GM19467 (cell line): ENCODE measurements around the gene ADCY5.

Experiments used
- ATAC-seq: cut with Tn5 transposase; IDR thresholded peaks from one replicate; pipeline ENCODE4 v1.9.1; 2021; ENCODE audit warnings: mild to moderate bottlenecking, moderate library complexity; ENCODE audit not compliant: unreplicated experiment

Gene ADCY5

DNA sequence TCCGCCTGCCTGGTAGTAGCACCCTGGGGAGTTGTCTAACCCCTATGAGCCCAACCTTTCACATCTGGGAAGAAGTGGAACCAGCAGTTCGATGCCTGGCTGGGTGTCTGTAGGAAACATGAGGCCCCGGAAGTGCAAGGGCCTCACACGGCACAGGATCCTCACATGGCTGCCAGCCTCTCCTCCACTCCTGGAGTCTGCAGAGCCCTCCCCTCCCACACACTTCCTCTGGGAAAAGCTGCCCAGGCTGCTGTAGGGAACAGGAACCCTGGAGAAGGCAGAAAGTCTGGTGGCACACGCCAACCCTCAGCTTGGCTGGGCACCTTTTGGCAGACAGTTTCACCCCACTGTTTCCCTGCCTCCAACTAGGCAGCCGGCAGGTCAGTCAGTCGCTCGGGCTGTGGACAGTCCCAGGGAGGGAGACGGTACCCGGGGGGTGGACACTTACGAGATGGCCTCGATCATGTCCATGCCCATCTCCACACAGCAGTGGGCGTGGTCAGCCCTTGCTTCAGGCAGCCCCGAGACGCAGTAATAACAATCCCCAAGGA lies 118.4 kb downstream of the ADCY5 start:
- ATAC-seq, result no peak

GRCh38 chr3:123329636-123330340 lies 119.1 kb downstream of the ADCY5 start:
- no peak for ATAC-seq

- ATAC-seq, result peak; percentile 67
Measured at GRCh38 chr3:123328851-123329635, 119.8 kb downstream of the ADCY5 start.

- ATAC-seq, result no peak
Measured at GRCh38 chr3:123327956-123328850, 120.7 kb downstream of the ADCY5 start.

DNA sequence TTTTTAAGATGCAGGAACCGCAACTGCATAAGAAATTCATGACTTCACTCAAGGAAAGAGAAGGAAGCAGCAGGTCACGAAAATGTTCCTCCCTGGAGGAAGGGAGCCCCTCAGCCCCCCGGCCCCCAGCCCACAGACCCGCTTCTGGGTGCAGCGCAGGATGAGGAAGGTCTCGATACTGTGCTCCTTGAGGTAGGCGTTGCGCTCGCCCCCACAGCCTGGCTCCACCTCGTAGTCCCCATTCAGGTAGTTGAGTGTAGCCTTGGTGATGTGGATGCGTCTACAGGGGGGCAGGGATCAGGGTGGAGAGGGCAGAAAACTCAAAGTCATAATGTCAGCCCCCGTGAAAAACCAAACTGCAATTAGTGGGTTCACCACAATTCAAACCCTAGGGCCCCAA lies 121.4 kb downstream of the ADCY5 start:
- ATAC-seq, result no peak

DNA sequence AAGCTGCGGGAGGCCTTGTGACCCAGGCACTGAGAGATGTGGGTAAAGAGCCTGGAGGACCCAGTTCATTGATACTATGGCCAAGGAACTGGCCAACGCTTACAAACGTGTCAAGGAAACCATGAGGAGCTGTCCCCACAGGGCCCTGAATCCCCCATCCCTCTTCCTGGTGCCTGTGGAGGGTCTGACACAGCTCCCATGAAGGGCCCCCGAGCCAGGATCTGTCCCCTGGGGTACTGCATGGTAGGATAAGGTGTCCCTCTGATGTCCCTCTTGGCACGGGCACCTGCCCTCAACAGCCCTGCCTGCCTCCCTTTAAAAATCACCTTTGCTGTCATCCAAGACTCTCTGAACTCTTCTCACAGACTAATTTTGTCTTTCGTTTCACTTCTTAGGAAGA lies 122.4 kb downstream of the ADCY5 start:
- ATAC-seq, result no peak

GRCh38 chr3:123325766-123326256 lies 123.1 kb downstream of the ADCY5 start:
- ATAC-seq, result no peak

DNA sequence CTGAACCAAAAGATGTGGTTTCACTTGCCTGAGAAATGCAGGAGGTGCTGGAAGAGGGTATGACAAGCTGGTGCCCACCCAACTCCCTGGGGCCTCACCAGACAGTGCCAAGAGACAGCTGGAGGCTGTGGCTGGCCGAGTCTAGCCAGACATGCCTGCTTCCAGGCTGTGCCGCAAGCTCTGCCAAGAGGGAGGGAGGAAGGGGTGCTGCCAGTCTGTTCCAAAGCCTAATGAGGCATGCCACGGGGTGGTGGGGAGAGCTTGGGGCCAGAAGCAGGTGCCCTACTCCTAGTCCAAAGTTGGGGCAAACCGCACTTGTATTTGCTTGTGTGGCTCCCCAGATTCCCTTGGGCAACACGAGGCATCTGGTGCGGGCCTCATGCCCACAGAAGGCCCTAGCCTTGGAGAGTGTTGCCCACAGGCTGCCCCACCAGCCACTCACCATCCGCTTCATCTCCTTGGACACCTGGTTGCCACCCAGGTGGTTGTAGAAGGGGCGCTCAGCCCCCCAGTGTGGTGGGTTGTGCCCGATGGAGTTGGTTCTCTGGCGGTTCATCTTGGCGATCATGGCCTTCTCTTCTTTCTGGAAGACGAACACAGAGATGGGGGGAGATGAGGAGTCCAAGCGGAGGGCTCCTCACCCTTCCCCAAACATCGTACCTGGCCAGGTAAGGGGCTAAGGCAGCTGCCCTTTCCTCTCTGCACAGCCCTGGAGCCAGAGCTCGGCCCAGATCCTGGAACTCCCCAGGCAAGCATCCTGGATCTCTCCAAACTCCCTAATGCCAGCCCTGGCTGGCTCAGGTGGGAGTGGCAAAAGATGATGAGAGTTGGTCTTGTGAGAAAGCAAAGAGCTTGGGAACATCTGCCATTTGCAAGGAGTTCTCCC lies 123.8 kb downstream of the ADCY5 start:
- ATAC-seq, result no peak

GRCh38 chr3:123323781-123324180 lies 125.1 kb downstream of the ADCY5 start:
- ATAC-seq, result no peak

DNA sequence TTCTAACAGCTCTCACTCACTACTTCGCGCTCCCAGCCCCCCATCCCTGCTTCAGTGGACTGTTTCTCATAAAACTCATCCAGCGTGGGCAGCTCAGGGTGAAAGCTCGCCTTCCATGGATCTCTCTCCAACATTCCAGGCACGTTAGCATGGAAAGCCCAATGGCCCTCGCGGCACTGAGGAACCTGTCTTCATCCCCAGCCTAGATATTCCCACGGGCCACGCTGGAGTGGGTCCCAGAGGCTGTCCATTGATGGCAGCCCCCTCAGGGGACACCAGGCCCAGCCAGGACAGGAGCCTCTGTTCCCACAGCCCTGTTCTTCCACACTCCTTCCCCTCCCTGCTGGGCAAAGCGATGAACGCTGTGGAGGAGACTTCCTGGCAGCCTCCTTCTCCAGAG lies 126.0 kb downstream of the ADCY5 start:
- no peak for ATAC-seq

DNA sequence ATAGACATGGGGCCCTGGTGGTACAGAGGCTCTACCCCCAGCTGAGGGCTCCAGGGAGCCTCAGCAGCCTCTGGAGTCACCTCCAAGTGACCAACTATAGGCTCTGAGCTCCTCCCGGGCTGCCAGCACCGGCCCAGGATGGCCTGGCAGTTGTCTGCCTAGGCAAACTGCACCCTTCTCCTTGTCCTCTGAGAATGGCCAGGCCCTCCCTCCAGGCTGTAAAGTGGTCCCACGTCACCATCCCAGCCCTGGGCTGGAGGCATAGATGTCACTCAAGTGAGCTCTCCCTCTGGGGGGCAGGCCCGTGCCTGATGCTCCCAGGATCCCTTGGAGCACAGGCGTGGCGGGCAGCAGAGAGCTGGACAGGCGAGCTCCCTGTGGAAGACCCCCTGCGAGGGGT lies 127.1 kb downstream of the ADCY5 start:
- ATAC-seq, result no peak

GRCh38 chr3:123320221-123320620 lies 128.7 kb downstream of the ADCY5 start:
- ATAC-seq, result no peak

- ATAC-seq, result no peak
Measured at GRCh38 chr3:123319760-123320159, 129.1 kb downstream of the ADCY5 start.

- no peak for ATAC-seq
Measured at GRCh38 chr3:123318374-123318773, 130.5 kb downstream of the ADCY5 start.

- ATAC-seq, result no peak
Measured at GRCh38 chr3:123317716-123318115, 131.2 kb downstream of the ADCY5 start.

DNA sequence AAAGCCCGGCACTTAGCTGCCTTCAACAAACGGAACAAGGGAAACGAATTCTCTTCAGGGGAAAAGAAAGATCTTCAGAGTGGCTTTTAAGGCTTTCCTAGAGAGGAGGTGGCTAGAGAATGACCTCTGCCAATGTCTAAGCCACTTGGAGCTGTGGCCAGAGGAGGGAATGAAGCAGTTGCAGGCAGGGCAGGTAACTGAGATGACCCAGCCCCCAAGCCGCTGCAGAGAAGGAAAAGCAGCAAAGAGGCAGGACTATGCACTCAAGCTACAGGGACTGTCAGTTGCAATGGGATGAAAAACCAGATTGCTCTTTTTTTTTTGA lies 133.7 kb downstream of the ADCY5 start:
- ATAC-seq, result no peak

DNA sequence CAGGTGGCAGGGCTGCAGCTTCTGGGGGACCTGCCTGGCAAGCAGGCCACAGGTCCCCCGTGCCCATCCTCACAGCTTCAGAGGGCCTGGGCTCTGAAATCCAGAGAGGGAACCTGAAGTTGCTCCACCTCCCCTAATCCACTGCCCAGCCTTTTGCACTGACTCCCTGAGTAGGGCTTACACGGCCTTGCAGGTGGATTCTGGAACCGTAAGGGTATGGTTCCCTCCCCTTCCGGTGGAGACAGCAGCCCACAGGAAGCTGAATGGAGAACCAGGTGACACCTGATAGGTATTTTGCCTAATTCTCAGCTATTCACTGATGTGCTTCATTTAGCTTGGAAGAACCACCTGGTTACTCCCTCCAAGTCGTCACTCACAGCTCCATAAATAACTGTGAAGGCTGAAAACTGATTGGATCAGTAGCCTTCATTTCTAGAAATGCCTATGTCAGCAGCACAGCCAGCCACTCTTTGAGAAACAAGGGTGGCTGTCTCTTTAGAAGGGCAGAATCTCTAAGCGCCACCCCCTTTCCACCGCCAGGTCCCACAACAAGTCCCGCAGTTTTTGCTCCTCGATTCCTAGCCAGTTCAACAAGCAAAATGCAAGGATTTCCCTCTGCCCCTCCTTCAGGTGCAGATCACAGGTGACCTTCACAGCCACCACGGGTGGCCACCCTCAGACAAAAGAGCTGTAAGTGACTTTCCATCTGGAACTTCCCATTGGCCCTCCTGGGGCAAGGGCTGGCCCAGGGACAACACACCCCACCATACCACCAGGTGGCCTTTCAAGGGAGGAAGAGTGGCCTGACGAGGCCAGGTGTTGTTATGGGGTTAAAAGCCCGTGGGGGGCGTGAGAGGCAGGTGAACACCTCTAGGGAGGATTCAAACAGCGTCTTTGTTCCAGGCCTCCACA lies 134.3 kb downstream of the ADCY5 start:
- ATAC-seq, result no peak

- no peak for ATAC-seq
Measured at GRCh38 chr3:123313889-123314288, 135.0 kb downstream of the ADCY5 start.
